CD4-positive, alpha-beta T cell treated with Interleukin-4 for 4 hours (primary cell): ENCODE data around the gene IRX2.

ENCODE experiments used
- DNase-seq: peaks from one replicate; pipeline ENCODE4 v3.0.0-alpha.2; 2020

The IRX2 gene

GRCh38 chr5:2740051-2740875 lies 11.2 kb downstream of the IRX2 start:
- no peak for DNase-seq

GRCh38 chr5:2739360-2740050 lies 12.0 kb downstream of the IRX2 start:
- no peak for DNase-seq

- DNase-seq, result no peak
Measured at GRCh38 chr5:2738700-2739359, 12.6 kb downstream of the IRX2 start.

GRCh38 chr5:2738156-2738699 lies 13.2 kb downstream of the IRX2 start:
- no peak for DNase-seq

- DNase-seq, result no peak
Measured at GRCh38 chr5:2737273-2738155, 14.0 kb downstream of the IRX2 start.

- no peak for DNase-seq
Measured at GRCh38 chr5:2736872-2737271, 14.6 kb downstream of the IRX2 start.

- DNase-seq, result no peak
Measured at GRCh38 chr5:2735996-2736395, 15.5 kb downstream of the IRX2 start.

- DNase-seq, result no peak
Measured at GRCh38 chr5:2732850-2733249, 18.6 kb downstream of the IRX2 start.

GRCh38 chr5:2732004-2732403 lies 19.5 kb downstream of the IRX2 start:
- DNase-seq, result no peak

GRCh38 chr5:2729189-2729588 lies 22.3 kb downstream of the IRX2 start:
- no peak for DNase-seq

GRCh38 chr5:2727550-2727949 lies 23.9 kb downstream of the IRX2 start:
- DNase-seq, result no peak

GRCh38 chr5:2725980-2726765 lies 25.3 kb downstream of the IRX2 start:
- no peak for DNase-seq

- no peak for DNase-seq
Measured at GRCh38 chr5:2724831-2725230, 26.6 kb downstream of the IRX2 start.

- DNase-seq, result no peak
Measured at GRCh38 chr5:2724031-2724581, 27.4 kb downstream of the IRX2 start.

GRCh38 chr5:2722901-2723300 lies 28.6 kb downstream of the IRX2 start:
- DNase-seq, result no peak

- no peak for DNase-seq
Measured at GRCh38 chr5:2721385-2722138, 29.9 kb downstream of the IRX2 start.

GRCh38 chr5:2719332-2719731 lies 32.1 kb downstream of the IRX2 start:
- DNase-seq, result no peak

- no peak for DNase-seq
Measured at GRCh38 chr5:2718115-2718514, 33.4 kb downstream of the IRX2 start.

GRCh38 chr5:2715856-2716255 lies 35.6 kb downstream of the IRX2 start:
- no peak for DNase-seq

GRCh38 chr5:2714805-2715204 lies 36.7 kb downstream of the IRX2 start:
- DNase-seq, result no peak

- DNase-seq, result no peak
Measured at GRCh38 chr5:2714026-2714425, 37.5 kb downstream of the IRX2 start.
